Upper lobe of left lung (tissue), 4 donors: ENCODE data around the gene TP53I11.

Experiments
- CTCF ChIP-seq, 6 experiments: fragments of 450-650 bp in 4 of 6; fragments of 200-600 bp in 2 of 6; sonication (generic) in 2 of 6; IDR thresholded peaks; one replicate each; pipeline ENCODE4 v1.5.1; 2016 to 2019; ENCODE audit warnings: antibody characterized with exemption in 6 of 6
- EP300 ChIP-seq, 4 donors: sonication (generic); formaldehyde crosslinking; IDR thresholded peaks; one replicate each; pipeline ENCODE4 v1.5.1; 2017; ENCODE audit warnings: antibody characterized with exemption in 4 of 4, control low read depth in 2 of 4
- POLR2A ChIP-seq, 4 donors: fragments of 450-650 bp; IDR thresholded peaks; one replicate each; pipeline ENCODE4 v1.5.1; 2016 to 2017; ENCODE audit warnings: antibody characterized with exemption in 4 of 4, mild to moderate bottlenecking in 2 of 4
- POLR2AphosphoS5 ChIP-seq, 2 donors: sonication (generic); formaldehyde crosslinking; IDR thresholded peaks; one replicate each; pipeline ENCODE4 v1.5.1; 2017; ENCODE audit warnings: antibody characterized with exemption in 2 of 2

GRCh38 chr11:44927174-44927661 lies 23.5 kb downstream of the TP53I11 start:
- TF ChIP-seq CTCF (IDR thresholded peaks at IDR 0.05) (peak; percentile 76 to 86 (median 82)), POLR2A (IDR thresholded peaks at IDR 0.05) (no peak), POLR2AphosphoS5 (IDR thresholded peaks at IDR 0.05) (no peak), EP300 (IDR thresholded peaks at IDR 0.05) (no peak)
